Stimulated activated CD4-positive, alpha-beta T cell treated with anti-CD3 and anti-CD28 coated beads, Interleukin-1b, Interleukin-23, amount 100 ng/mL, for 48 hours (primary cell): ENCODE data around the gene PIAS4.

Experiments
- DNase-seq: peaks from one replicate; pipeline ENCODE4 v3.0.0-alpha.2; 2020

The PIAS4 gene

DNA sequence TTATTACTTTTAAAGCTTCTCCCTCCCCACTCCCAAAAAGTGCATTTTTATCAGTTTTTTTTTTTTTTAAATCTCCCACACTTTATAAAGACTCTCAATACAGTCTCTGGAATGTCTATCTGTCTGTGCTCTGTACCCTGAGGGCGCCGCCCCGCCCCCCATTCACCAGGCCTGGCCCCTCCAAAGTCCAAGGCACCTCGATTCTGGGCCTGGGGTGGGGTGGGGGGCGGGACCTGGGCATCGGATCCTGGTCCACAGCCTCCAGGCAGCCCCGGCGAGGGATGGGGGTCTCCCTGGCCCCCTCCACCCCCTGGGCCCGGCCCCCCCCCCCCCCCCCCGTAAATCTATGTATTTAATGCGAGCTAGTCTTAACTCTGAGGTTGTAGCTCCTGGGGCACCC is 35.9 kb downstream of the PIAS4 start:
- no peak for DNase-seq

DNA sequence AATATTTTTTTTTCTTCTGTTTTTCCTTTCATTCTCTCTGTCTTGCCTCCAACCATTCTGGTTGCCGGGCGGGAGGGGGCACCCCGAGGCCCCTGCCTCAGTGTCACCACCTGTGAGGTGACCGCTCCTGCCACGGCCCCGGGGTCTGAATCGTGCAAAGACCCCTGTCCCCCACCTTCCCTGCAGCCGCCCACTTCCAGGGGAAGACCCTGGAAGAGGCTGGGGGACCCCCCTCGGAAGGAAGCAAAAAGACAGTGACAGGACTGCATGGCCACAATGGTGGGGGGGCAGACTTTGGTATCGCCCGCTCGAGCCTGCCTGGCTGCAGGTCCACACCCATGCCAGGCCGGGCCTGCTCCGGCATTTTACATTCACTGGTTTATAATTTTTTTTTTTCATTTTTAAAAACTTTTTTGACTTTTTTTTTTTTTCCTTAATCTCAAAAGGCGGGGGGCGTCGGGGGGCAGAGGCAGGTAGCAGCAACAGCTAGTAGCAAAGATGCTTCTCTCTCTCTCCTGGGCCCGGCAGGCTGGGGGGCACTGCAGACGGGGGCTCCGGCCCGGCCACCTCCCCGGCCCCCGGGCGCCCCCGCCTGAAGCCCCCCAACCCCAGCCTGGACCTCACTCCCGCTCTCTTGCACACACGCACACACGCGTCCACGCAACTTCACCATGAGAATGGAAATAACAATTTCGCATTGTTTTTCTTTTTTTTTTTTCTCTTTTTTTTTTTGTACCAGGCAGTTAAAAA is 36.6 kb downstream of the PIAS4 start:
- DNase-seq = no peak

DNA sequence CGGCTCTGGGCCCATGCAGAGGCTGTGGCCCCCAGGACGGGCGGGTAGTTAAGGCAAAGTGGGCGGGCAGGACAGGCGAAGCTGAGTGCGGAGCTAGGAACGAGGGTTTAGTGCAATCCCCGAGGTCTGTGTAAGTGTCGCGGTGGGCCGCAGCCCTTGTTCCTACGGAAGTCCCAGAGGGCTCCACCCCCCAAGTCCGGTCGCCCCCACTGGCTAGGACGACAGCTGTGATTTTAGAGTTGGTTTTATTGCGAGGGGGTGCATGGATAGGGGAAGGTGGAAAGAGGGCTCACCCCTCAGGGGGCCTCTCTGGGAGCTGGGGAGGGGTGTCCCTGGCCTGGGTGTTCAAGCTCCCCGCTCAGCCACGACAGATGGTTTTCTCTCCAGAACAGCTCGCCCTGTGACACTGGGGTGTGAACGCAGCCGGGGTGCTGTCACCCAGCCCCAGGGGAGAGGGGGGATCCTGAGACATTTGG is 37.5 kb downstream of the PIAS4 start:
- no peak for DNase-seq

DNA sequence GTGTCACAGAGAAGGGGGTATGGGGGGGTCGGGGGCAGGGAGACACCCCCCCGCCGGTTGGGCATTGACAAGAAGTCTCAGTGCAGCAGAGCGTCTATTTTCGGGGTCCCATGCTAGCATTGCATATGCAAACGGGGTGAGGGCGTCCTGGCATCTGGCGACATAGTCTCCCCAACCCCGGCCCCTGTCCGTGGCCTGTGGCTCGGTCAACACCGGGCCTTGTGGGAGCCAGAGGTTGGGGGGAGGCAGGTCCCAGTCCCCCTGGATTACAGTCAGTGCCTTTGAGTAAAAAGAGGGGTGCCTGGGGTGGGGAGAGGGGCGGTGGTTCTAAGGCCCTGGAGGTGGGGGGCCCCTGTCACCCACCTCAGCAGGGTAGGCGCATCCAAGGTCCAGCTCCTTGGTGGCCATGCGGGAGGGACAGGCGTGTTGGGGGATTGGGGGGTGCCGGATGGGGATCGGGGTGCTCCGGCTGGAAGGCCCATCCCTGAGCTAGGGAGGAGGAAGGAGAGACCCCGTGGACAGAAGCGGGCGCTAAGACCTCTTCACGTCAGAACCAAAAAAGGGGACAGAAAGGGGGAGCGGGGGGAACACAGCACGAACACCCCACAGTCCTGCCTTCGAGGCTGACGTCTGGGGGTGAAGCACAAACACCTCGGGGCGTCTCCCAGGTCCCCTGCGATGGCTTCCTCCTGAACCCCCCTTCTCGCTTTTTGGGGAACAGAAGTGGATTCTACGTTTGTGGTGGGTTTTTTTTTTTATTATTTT is 38.2 kb downstream of the PIAS4 start:
- DNase-seq = no peak

DNA sequence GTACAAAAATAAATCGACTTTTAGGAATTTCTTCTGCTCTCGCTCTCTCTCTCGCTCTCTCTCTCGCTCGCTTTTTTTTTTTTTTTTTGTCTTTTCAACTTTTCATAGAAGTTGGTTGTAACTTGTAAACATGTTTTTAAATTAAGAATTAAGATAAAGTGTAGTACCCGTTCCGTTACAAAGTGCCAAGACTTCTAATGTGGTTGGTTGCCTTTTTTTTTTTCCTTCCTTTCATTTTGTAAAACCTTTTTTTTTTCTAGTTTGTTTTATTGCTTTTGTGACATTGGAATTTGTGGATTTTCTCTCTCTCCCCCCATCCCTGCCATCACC is 38.8 kb downstream of the PIAS4 start:
- DNase-seq = no peak

DNA sequence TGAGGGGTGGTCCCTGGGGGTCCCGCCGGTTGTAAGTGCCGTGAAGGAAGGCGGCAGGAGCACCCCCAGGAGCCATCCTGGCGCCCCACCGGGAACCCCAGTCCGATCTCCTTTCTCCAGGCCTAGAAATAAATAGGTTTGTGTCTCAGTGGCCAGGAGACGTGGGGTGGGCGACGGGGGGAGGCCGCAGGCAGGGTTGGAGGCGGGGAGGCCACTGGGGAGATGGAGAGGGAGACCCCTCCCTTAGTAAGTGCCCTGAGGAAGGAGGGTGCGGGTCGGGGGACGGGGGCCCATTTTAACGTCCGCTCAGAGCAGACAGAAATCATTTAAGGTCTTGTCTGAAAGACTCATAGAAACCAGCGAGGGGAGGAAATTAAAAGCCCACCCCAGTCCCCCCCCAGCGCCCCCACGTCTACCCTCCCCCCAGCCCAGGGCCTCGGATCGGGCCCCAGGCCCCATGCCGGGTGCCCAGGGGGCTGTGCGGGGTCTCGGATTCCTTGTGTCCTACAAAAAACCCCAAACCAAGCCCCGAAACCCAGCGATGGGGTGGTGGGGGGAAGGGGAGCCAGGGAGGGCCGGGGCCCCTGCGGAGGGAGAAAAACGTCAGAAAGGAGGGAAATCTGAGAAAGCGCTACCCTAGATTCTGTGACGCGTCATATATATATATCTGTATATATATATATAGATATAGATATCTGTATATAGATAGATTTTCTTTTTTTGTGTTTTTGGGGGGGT is 39.6 kb downstream of the PIAS4 start:
- DNase-seq = no peak

DNA sequence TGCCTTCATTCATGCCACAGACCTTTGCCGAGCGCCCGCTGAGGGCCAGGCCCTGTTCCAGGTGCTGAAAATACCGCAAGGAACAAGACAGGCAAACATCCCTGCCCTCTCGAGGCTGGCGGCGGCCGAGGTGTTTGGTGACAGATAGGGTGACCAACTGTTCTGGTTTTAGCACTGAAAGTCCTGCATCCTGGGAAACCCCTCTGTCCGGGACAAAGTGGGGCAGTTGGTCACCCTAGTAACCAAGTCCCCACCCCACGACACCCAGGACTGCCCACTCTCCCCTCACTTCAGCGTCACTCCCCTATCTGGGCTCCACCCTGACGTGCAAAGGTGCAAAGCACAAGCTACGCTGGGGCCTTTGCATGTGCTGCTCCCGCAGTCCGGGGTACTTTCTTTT is 41.9 kb downstream of the PIAS4 start:
- no peak for DNase-seq

DNA sequence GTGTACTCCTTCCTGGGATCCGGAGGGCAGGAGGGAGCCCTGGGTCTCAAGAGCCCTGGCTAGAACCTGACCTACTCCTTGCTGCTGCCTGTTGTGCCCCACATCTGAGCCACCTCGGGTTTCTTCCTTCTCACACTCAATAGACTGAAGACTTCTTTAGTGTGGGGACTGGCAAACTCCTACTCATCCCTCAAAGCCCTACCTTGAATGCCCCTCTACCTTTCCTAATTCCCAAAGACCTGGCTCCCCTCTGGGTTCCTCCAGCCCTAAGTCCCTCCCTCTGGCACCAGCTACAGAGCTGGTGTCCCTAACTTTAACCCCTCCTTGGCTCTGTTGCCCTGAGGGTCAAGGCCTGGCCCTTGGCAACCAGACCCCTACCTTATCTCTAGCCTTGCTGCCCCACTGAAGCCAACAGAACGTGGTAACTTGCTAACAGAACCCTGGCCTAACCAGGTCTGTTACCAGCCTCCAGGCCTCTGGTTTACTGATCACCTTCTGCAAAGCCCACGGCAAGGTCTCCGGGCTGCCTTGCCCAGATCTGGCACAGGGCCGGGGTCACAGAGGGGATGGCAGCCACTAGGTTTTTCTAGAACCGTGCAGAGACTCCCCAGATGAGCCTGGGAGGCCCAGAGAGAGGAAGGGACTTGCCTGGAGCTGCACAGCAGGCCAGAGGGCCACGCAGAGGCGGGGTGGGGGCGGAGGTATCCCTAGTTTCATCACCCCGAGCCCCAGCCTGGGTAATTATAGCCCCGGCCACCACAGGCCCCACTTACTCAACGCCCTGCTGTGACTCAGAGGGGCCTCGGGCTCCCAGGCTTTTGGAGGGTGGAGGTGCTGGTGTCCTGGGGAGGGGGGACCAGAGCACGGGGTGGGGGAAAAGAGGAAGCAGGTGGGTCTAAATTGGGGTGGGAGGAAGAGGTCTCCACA is 43.9 kb downstream of the PIAS4 start:
- no peak for DNase-seq

DNA sequence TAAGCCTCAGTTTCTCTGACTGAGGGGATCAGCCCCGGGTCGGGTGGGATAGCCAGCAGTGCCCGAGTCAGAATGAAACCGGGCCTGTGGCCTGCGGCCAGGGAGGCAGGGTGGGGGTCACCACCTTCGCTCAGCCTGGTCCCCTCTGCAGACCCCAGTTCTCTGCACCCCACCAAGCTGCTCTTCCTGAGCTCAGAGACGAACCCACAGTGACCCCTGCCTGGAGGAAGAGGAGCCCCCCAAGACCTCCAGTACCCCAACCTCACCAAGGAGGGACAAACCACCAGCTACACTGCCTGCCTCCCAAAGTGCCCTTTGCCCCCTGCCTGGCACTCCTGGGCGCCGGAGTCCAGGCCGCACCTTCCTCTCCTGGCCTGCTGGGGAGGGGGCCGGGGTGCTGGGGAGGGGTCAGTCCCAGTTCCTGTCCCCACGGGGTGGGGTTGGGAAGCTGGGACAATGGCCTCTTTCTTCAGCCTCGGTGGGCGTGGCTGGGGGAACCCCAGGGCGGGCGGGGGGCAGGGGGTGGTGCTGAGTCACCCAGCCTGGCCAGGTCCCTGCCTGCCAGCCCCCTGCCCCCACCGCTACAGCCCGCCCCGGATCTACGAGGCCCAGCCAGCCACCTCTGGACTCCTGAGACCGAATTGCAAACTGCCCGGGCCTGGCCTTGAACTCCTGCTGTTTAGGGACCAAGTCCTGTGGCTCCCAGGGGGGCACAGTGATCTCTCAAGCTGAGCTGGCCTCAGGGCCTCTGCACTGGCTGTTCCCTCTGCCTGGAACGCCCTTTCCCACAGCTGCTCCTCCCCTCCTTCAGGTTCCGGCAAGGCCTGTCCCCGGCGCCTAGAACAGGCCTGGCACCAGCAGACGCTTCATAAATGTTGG is 44.8 kb downstream of the PIAS4 start:
- DNase-seq = no peak

DNA sequence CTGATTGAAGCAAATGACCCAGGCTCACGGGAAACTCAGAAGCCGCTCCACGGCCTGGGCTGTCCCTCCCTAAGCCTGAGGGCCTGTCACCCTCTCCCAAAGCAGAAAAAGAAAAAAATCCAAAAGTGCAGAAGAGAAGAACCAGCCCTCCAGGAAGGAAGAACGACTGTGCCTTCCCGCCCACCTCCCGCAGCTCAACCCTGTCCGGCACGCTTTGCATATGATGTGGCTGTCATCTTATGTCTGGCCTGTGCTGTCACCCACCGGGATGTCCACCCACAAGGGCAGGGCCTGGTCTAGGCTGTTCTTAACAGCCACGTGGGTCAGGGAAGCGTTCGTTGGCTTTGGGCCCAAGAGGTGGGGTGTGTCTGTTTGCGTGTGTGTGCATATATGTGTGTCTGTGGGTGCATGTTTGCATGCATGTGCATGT is 45.5 kb downstream of the PIAS4 start:
- DNase-seq = no peak

DNA sequence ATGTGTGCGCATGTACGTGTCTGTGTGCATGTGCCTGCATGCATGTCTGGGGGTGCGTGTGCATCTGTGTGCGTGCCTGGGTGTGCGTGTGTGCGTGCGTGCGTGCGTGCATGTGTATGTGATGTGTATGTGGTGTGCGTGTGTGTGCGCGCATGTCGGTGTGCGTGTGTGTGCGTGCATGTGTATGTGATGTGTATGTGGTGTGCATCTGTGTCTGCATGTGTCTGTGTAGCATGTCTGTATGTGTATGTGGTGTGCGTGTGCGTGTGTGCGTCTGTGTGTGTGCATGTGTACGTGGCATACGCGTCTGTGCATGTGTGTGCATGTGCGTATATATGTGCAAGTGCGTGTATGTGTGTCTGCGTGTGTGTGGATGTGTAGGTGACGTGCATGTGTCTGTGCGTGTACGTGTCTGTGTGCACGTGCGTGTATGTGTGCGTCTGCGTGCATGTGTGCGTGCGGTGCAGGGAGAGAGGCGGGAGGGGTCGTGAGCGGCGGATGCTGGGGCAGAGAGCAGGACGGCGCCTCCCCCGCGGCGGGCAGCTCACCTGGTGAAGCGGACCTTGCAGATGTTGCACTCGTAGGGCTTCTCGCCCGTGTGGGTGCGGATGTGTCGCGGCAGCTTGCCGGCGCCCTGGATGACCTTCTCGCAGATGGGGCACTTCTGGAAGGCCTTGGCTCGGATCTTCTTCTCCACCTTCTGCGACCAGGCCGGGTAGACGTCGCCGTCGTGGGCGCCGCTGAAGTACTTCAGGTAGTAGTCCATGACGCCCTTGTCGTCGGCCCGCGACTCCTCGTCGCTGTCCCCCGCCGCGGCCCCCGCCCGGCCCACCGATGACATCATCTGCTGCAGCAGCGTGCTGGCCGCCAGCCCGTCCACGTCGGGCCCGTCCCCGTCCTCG is 46.1 kb downstream of the PIAS4 start:
- no peak for DNase-seq

DNA sequence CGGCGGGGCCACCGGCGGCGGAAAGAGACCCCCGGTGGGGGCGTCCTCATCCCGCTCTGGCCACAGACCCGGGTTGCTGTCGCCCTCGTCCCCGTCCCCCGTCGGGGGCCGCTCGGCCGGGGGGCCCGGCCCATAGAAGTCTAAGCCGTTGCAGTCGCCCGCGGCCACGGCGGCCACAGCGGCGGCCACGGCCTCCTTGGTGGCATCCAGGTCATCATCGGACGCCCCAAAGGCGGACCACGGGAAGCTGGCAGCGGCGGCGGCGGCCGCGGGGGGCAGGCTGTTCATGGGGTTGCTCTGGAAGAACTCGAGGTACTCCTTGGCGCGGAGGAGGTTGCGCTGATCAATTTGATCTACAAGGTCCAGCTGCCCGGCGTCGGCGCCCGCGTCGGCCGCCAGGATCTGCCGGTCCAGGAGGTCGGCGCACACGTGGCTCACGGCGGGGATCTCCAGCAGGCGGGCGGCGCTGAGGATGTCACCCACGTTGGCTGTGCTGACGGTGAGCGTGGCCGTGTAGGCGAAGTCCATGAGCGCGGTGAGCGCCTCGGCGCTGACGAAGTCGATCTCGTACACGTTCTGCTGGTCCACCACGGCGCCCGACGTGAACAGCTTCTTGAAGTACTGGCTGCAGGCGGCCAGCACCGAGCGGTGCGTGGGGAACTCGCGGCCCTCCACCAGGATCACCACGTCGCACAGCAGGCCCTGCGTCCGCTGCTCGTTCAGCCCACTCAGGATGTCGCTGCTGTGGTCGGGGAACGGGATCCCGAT is 47.1 kb downstream of the PIAS4 start:
- DNase-seq = no peak

DNA sequence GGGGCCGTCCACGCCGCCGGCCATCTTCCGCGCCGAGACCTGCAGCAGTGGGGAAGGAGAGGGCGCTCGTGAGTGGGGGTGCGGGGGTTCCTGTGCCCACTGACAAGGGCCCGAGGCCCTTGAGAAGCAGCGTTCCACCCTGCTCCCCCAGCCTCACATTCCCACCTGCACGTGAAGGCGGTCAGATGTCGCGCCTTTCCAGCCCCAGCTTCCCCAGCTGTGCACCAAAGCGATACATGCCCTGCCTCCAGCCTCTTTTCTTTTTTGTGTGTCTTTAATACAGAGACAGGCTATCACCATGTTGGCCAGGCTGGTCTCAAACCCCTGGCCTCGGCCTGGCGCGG is 47.6 kb downstream of the PIAS4 start:
- no peak for DNase-seq

DNA sequence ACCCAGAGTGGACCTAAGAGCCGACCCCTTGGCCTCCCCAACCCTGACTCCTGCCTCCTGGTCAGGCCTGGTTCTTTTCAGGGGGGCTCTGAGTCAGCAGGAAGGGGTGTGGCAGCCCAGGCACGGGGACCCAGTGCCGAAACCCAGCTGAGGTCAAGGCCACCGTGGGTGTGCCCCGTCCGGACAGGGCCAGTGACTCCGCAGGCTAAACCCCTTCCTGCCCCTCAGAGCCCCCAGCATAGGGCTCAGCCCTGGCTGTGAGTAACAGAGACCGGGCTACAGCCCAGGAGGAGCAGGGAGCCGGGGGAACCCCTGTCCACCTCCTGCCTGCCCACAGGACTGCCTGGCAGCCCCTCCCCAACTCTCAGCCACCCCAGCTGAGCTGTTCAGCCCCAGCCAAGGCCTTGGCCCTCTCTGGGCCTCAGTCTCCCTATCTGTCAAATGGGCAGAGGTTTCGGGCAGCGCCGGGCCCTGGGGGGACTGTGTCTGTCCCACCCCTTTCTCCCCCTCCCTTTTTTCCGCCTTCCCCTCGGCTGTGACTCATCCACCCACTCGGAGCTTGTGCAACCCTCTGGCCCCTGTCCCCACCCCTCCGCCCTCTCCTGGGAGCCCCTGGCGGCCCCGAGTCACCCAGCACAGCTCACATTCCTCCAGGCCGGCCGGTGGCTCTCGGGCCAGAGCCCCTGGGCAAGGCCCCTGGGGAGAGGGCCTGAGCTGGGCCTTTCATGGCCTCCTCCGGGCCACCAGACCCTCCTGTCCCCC is 50.6 kb downstream of the PIAS4 start:
- peak; percentile 47 for DNase-seq

DNA sequence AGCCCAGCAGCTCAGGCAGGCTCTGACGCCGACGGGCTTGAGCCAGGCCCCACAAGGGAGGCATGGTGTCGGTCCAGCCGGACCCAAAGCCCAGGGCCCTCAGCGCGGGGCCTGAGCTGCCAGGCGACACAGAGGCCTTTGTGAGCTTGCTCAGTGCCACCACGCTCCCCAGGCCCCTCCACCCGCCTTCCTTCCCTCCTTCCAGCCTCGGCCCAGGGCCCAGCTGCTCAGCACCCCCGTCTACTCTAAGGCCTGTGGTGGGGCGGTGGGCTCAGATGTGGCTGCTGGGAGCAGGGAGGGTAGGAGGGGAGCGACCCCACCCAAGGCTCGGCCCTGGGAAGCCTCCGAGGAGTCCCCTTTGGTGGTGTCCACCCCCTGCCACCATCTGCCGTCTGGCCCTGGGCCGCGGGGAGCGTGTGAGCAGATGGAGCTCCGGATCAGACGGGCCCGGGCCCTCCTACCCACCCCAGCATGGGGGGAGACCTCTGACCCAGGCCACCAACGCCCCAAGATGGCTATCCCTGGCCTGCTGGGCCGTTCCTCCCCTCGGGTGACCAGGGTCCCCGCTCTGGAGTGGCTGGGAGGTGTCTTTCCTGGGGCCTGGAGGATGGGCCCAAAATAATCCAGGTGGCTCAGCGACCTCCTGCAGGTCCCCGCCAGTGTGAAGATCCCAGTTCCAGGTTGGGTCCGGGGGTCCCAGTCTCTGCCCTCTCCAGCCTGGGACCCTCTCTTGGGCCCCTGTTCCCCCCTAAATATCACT is 51.3 kb downstream of the PIAS4 start:
- no peak for DNase-seq

DNA sequence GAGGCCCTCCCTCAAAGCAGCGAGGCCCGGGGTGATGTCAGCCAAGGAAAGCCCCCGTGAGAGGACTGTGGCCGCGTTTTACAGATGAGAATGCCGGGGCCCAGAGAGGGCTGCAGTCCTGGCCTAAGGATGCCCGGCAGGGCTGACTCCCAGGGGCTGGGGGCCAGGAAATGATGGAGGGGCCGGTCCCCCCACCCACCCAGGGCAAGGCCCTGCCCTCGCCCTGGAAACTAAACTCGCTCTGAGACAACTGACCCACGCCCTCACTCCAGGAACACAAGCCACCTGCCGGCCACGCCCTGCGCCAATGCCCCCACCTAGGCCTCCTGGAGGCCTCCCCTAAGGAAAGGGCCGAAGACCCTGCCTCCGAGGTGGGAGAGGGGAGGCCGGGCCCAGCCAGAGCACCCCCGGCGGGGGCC is 51.9 kb downstream of the PIAS4 start:
- no peak for DNase-seq

DNA sequence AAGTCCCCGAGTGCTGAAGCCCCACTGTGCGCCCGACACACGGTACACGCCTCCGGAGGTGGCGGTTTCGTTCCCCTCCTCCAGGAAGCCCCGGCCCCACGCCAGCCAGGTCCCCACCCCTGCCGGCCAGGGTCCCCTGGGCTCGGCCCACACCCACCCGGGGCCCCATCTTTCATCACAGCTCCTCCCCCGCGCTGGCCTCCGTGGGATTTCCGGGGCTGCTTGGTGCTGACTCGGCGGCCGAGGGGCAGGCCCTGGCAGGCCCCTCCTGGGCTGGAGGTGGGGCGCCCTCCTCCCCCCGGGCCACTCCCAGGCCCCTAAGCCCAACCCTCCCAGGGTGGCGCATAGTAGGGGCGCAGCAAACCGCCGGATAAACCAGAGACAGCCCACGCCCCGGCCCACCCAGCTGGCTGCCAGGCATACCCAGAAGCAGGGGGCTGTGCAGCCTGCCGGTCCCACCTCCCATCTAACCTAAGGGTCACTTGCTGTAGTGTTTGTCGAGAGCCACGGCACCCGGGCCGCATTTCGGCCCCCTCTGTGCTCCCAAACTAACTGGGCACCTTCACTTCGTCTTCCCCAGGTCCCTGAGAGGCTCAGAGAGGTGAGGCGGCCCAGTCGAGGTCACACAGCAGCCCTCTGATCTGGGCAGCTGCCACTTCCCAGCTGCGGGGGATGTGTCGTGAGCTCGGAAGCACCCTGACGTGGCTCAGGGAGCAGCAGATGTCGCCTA is 52.5 kb downstream of the PIAS4 start:
- DNase-seq = peak; percentile 40
